Endodermal cell (in vitro differentiated cells): ENCODE results near the gene KIRREL3. TPM values are rescaled to one million over a fixed set of nuclear protein-coding genes. Genes with fewer than 3 reads are reported as not detected.

Experiments used
- DNase-seq: peaks from one replicate; pipeline ENCODE4 v3.0.0-alpha.2; 2017
- H3K27ac ChIP-seq: 2 replicates; pipeline ENCODE4 v1.5.1; 2013; ENCODE audit warnings: mild to moderate bottlenecking, low read depth, low read length, moderate library complexity
- H3K27me3 ChIP-seq: 2 replicates; pipeline ENCODE4 v1.6.1; 2013; ENCODE audit warnings: mild to moderate bottlenecking, low read length, moderate library complexity; ENCODE audit not compliant: insufficient read depth, control insufficient read depth, poor library complexity, severe bottlenecking
- H3K36me3 ChIP-seq: 2 replicates; pipeline ENCODE4 v1.7.0; 2013; ENCODE audit warnings: mild to moderate bottlenecking, low read length, moderate library complexity; ENCODE audit not compliant: control insufficient read depth, insufficient read depth
- H3K4me1 ChIP-seq: one replicate; pipeline ENCODE4 v1.7.0; 2013; ENCODE audit warnings: low read length; ENCODE audit not compliant: control insufficient read depth, insufficient read depth
- H3K4me3 ChIP-seq: 2 replicates; pipeline ENCODE4 v1.5.1; 2013; ENCODE audit warnings: mild to moderate bottlenecking, low read length, moderate library complexity
- H3K9ac ChIP-seq: 2 replicates; pipeline ENCODE4 v1.6.1; 2013; ENCODE audit warnings: mild to moderate bottlenecking, low read length, moderate library complexity; ENCODE audit not compliant: poor library complexity, severe bottlenecking; ENCODE audit errors: extremely low read depth
- H3K9me3 ChIP-seq: 2 replicates; pipeline ENCODE4 v1.6.1; 2013; ENCODE audit warnings: mild to moderate bottlenecking, low read length, moderate library complexity; ENCODE audit not compliant: control insufficient read depth
- H3K27ac Mint-ChIP-seq: 2 replicates; pipeline ENCODE4 v1.8.0; 2020; ENCODE audit warnings: mixed read lengths
- H3K27me3 Mint-ChIP-seq: 2 replicates; pipeline ENCODE4 v1.8.0; 2021; ENCODE audit warnings: mild to moderate bottlenecking, mixed read lengths; ENCODE audit not compliant: insufficient read depth
- H3K36me3 Mint-ChIP-seq: 2 replicates; pipeline ENCODE4 v1.8.0; 2020; ENCODE audit warnings: low read depth, mixed read lengths
- H3K4me1 Mint-ChIP-seq: 2 replicates; pipeline ENCODE4 v1.8.0; 2020; ENCODE audit warnings: mixed read lengths
- H3K4me3 Mint-ChIP-seq: 2 replicates; pipeline ENCODE4 v1.8.0; 2020; ENCODE audit warnings: mild to moderate bottlenecking, moderate library complexity, mixed read lengths
- H3K9me3 Mint-ChIP-seq: 2 replicates; pipeline ENCODE4 v1.8.0; 2020; ENCODE audit warnings: mild to moderate bottlenecking, mixed read lengths
- CTCF ChIP-seq: fragments of 200-600 bp; sonication (generic); conservative IDR thresholded peaks from 2 replicates; pipeline ENCODE4 v1.5.0; 2021; ENCODE audit warnings: antibody characterized with exemption, mild to moderate bottlenecking
- WGBS, 2 experiments: methylation state at CpG; one replicate each; pipeline versions ENCODE4 v1.1.5 to v1.1.7; 2013; ENCODE audit warnings: missing lambda C conversion rate in 2 of 2, mixed read lengths in 1 of 2; ENCODE audit not compliant: insufficient coverage in 1 of 2, insufficient read length in 1 of 2; 5-methylcytosine and 5-hydroxymethylcytosine counted together
- total RNA-seq, 2 donors: library from RNA; stranded (reverse); fragmentation: NEBNext Ultra II Directional in 1 of 2; extraction: Animal tissue kit (Norgen Biotek cat#: 25700) in 1 of 2; gene quantifications; 2 replicates in 1 of 2; 3 replicates in 1 of 2; pipeline ENCODE4 v1.2.1, GENCODE V29; 2021

KIRREL3 gene
- total RNA-seq, 2 donors from 2014 or later: 1.1 to 1.4 TPM

DNA sequence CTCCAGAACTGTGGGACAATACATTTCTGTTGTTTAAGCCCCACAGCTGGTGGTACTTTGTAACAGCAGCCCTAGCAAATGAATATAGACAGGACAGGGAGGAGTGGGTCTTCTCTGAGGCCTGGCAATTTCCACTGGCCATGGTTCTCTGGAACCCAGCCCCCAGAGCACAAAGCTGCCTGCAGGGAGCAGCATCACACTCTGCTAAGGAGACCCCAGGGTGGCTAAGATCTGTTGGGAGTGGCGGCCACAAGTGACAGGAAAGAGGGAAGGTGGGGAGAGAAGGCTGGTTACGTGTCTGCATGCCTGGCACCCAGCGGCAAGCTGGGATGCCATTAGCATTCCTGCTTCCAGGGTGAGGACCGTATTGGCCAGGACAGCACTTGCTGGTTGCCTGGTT is 433.2 kb downstream of the KIRREL3 start:
- no peaks in the 10 kb centered on the region for H3K36me3 Mint-ChIP-seq
- H3K9ac ChIP-seq: no peak overlapping the region
- no peaks in the 10 kb centered on the region for H3K27me3 ChIP-seq
- peak; percentile 61 for DNase-seq
- H3K4me3 ChIP-seq: no peak overlapping the region
- peaks cover 32% of the 10 kb centered on the region for H3K4me1 Mint-ChIP-seq
- H3K27me3 Mint-ChIP-seq: peaks cover 1% of the 10 kb centered on the region
- H3K27ac ChIP-seq: no peak overlapping the region
- TF ChIP-seq CTCF: peak; percentile 56
- no peaks in the 10 kb centered on the region for H3K36me3 ChIP-seq
- no peaks in the 10 kb centered on the region for H3K9me3 ChIP-seq
- H3K4me3 Mint-ChIP-seq: no peak overlapping the region
- no peaks in the 10 kb centered on the region for H3K9me3 Mint-ChIP-seq
- WGBS, 2 experiments: 81 to 85% methylated on average over 3 to 4 of the region's 4 CpGs
- peaks cover 5% of the 10 kb centered on the region for H3K4me1 ChIP-seq
- no peak overlapping the region for H3K27ac Mint-ChIP-seq

DNA sequence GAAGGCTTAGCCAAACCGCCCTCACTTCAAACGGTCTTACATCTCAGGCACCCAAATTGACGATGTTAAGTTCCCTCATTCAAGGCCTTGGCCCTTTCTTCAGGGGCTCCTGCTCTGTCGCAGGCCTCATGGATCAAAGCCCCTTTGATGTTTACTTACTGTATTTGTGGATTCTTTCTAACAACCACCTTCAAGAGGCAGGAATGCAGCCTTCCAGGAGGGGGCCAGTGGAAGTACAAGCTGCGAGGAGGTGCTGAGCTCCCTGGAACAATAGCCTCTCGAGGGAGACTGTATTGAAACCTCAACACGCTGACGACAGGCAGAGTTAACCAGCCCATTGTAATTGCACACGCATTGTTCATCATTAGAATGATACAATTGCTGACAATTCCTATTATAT is 436.0 kb downstream of the KIRREL3 start:
- Histone ChIP-seq H3K27me3 (no peaks in the 10 kb centered on the region), H3K9me3 (no peaks in the 10 kb centered on the region), H3K36me3 (no peaks in the 10 kb centered on the region), H3K9ac (no peak overlapping the region), H3K4me3 (no peak overlapping the region), H3K4me1 (peaks cover 5% of the 10 kb centered on the region), H3K27ac (no peak overlapping the region)
- Mint-ChIP-seq H3K36me3 (no peaks in the 10 kb centered on the region), H3K9me3 (no peaks in the 10 kb centered on the region), H3K4me3 (no peak overlapping the region), H3K27ac (peak overlapping the region; percentile 72), H3K27me3 (peaks cover 5% of the 10 kb centered on the region), H3K4me1 (peaks cover 32% of the 10 kb centered on the region)
- peak; percentile 65 for TF ChIP-seq CTCF
- peak; percentile 88 for DNase-seq
- 19 to 20% methylated on average over 8 to 9 of the region's 9 CpGs for WGBS, 2 experiments

GRCh38 chr11:126561327-126561893 is 439.2 kb downstream of the KIRREL3 start:
- no peaks in the 10 kb centered on the region for H3K36me3 ChIP-seq
- Mint-ChIP-seq H3K4me1 (peaks cover 24% of the 10 kb centered on the region), H3K9me3 (no peaks in the 10 kb centered on the region), H3K27me3 (peaks cover 5% of the 10 kb centered on the region), H3K36me3 (no peaks in the 10 kb centered on the region), H3K27ac (no peak overlapping the region), H3K4me3 (no peak overlapping the region)
- H3K4me1 ChIP-seq: peaks cover 5% of the 10 kb centered on the region
- H3K4me3 ChIP-seq: no peak overlapping the region
- TF ChIP-seq CTCF: no peak
- WGBS, 2 experiments: 8 to 40% methylated on average over 5 to 8 of the region's 8 CpGs
- H3K27ac ChIP-seq: no peak overlapping the region
- peak; percentile 93 for DNase-seq
- H3K9me3 ChIP-seq: no peaks in the 10 kb centered on the region
- H3K27me3 ChIP-seq: no peaks in the 10 kb centered on the region
- no peak overlapping the region for H3K9ac ChIP-seq
